Osteoblast (primary cell): ENCODE measurements around the gene VSIR. TPM values are rescaled to one million over a fixed set of nuclear protein-coding genes. Genes with fewer than 3 reads are reported as not detected.

ENCODE experiments used
- DNase-seq: peaks from one replicate; pipeline ENCODE4 v3.0.0; 2011; ENCODE audit warnings: low spot score, mixed read lengths; ENCODE audit not compliant: insufficient read length; ENCODE audit errors: missing footprints
- H2AFZ ChIP-seq: 2 replicates; pipeline ENCODE4 v1.6.0; 2011; ENCODE audit warnings: mild to moderate bottlenecking, low read length
- H3K27ac ChIP-seq: 2 replicates; pipeline ENCODE4 v1.5.1; 2011; ENCODE audit warnings: mild to moderate bottlenecking, low read depth, low read length, moderate library complexity
- H3K27me3 ChIP-seq: 2 replicates; pipeline ENCODE4 v1.6.0; 2012; ENCODE audit warnings: mild to moderate bottlenecking, control low read depth, inconsistent platforms, low read length, moderate library complexity; ENCODE audit not compliant: insufficient read depth
- H3K36me3 ChIP-seq: 2 replicates; pipeline ENCODE4 v1.5.1; 2011; ENCODE audit warnings: mild to moderate bottlenecking, low read length, control low read depth, moderate library complexity; ENCODE audit not compliant: insufficient read depth
- H3K4me1 ChIP-seq: 2 replicates; pipeline ENCODE4 v1.5.1; 2011; ENCODE audit warnings: mild to moderate bottlenecking, low read length, control low read depth, moderate library complexity; ENCODE audit not compliant: insufficient read depth
- H3K4me2 ChIP-seq: 2 replicates; pipeline ENCODE4 v1.6.0; 2011; ENCODE audit warnings: mild to moderate bottlenecking, low read length; ENCODE audit not compliant: insufficient read depth
- H3K4me3 ChIP-seq: fragments of 200-600 bp; sonication (generic); 3 replicates; pipeline ENCODE4 v1.5.1; 2012; ENCODE audit warnings: mild to moderate bottlenecking, low read length, inconsistent platforms; ENCODE audit not compliant: insufficient read depth
- H3K79me2 ChIP-seq: 2 replicates; pipeline ENCODE4 v1.6.0; 2012; ENCODE audit warnings: mild to moderate bottlenecking, low read length, control low read depth, inconsistent platforms; ENCODE audit not compliant: insufficient read depth
- H3K9me3 ChIP-seq: 2 replicates; pipeline ENCODE4 v1.5.1; 2011; ENCODE audit warnings: low read depth, low read length, control low read depth
- H4K20me1 ChIP-seq: 2 replicates; pipeline ENCODE4 v1.6.0; 2012; ENCODE audit warnings: mild to moderate bottlenecking, low read length, control low read depth; ENCODE audit not compliant: insufficient read depth
- CTCF ChIP-seq: IDR thresholded peaks from 2 replicates; pipeline ENCODE4 v1.5.1; 2011; ENCODE audit warnings: mild to moderate bottlenecking, low read depth, low read length, moderate library complexity; ENCODE audit errors: extremely low read depth
- total RNA-seq: library from RNA; depleted of rRNA; stranded (reverse); fragments of >200 nt; gene quantifications from 2 replicates; pipeline ENCODE4 v1.2.3, GENCODE V29; 2012

Gene VSIR
- total RNA-seq, 1 donor, result 75.3 TPM

- Histone ChIP-seq H3K27me3 (no peaks in the 10 kb centered on the region), H3K36me3 (no peaks in the 10 kb centered on the region), H3K27ac (no peak overlapping the region), H3K4me3 (no peak overlapping the region), H3K4me2 (no peak overlapping the region), H3K9me3 (no peaks in the 10 kb centered on the region), H3K79me2 (no peaks in the 10 kb centered on the region), H2AFZ (no peak overlapping the region), H3K4me1 (peaks cover 22% of the 10 kb centered on the region), H4K20me1 (no peaks in the 10 kb centered on the region)
- TF ChIP-seq CTCF, result no peak
- no peak for DNase-seq
Observed at GRCh38 chr10:71712170-71712569, 61.1 kb downstream of the VSIR start.

DNA sequence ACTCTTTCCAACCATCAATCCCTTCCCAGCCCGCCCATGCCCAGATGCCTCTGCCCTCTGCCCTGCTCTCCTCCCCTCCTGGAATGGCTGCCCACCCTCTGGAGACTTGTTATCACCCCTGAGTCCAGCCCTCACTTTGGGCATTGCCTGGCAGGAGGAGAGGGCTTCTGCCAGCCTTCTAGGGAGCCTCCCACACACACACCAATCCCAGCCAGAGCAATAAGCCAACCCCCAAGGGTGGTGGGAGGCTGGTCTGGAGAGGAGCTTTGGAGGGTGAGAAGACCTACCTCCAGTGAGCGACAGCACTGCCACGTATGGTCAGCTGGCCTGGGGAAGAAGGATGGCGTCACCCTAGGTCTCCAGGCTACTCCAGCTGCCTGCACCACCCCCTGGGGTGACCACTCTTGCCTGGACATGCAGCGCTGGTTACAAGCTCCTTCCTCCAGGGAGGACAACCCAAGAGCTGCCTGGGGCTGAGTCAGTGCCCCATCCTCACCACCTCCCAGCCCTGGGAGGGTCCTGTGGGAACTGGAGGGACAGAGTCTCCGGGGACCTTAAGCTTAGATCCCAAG lies 62.2 kb downstream of the VSIR start:
- Histone ChIP-seq H3K9me3 (no peaks in the 10 kb centered on the region), H3K4me2 (no peak overlapping the region), H3K4me3 (no peak overlapping the region), H3K36me3 (no peaks in the 10 kb centered on the region), H2AFZ (peak overlapping the region; percentile 29), H3K27ac (no peak overlapping the region), H3K79me2 (no peaks in the 10 kb centered on the region), H4K20me1 (no peaks in the 10 kb centered on the region), H3K27me3 (no peaks in the 10 kb centered on the region), H3K4me1 (peaks cover 22% of the 10 kb centered on the region)
- DNase-seq, result no peak
- TF ChIP-seq CTCF, result no peak

- no peak for DNase-seq
- Histone ChIP-seq H3K4me1 (peaks cover 22% of the 10 kb centered on the region), H3K27me3 (no peaks in the 10 kb centered on the region), H3K27ac (no peak overlapping the region), H2AFZ (no peak overlapping the region), H3K9me3 (no peaks in the 10 kb centered on the region), H4K20me1 (no peaks in the 10 kb centered on the region), H3K36me3 (no peaks in the 10 kb centered on the region), H3K4me3 (no peak overlapping the region), H3K79me2 (no peaks in the 10 kb centered on the region), H3K4me2 (no peak overlapping the region)
- no peak for TF ChIP-seq CTCF
Observed at GRCh38 chr10:71710519-71710918, 62.8 kb downstream of the VSIR start.

- Histone ChIP-seq H4K20me1 (no peaks in the 10 kb centered on the region), H3K4me2 (no peak overlapping the region)
- TF ChIP-seq CTCF, result no peak
Observed at GRCh38 chr10:71708897-71709882, 64.1 kb downstream of the VSIR start.

More at GRCh38 chr10:71708897-71709882, 64.1 kb downstream of the VSIR start:
- Histone ChIP-seq H3K9me3 (no peaks in the 10 kb centered on the region), H2AFZ (no peak overlapping the region), H3K27me3 (no peaks in the 10 kb centered on the region), H3K79me2 (no peaks in the 10 kb centered on the region), H3K4me3 (no peak overlapping the region), H3K27ac (no peak overlapping the region), H3K36me3 (no peaks in the 10 kb centered on the region), H3K4me1 (peaks cover 14% of the 10 kb centered on the region)
- no peak for DNase-seq
